GM12878 (cell line): ENCODE measurements around the gene KCNC1.

Experiments used
- BRCA1 ChIP-seq: IDR thresholded peaks from 2 replicates; pipeline ENCODE4 v1.6.1; 2011; ENCODE audit warnings: low read depth, low read length, improper control_type of control experiment
- CEBPB ChIP-seq, 2 experiments: fragments of 150-350 bp in 1 of 2; IDR thresholded peaks; 2 replicates each; pipeline ENCODE4 v1.6.1; 2012 to 2014; ENCODE audit warnings: low read depth in 2 of 2, low read length in 2 of 2, borderline replicate concordance in 1 of 2, inconsistent platforms in 1 of 2
- CHD4 ChIP-seq: fragments of 200-600 bp; sonication (generic); IDR thresholded peaks from 2 replicates; pipeline ENCODE4 v1.6.1; 2016; ENCODE audit warnings: mild to moderate bottlenecking
- HDAC6 ChIP-seq: fragments of 200-600 bp; sonication (generic); IDR thresholded peaks from one replicate; pipeline ENCODE4 v1.8.0; 2017; ENCODE audit warnings: antibody characterized with exemption; ENCODE audit not compliant: unreplicated experiment
- NFXL1 ChIP-seq: fragments of 450-650 bp; IDR thresholded peaks from 2 replicates; pipeline ENCODE4 v1.6.1; 2017; ENCODE audit warnings: antibody characterized with exemption, mild to moderate bottlenecking, borderline replicate concordance
- NR2C2 ChIP-seq: IDR thresholded peaks from 2 replicates; pipeline ENCODE4 v1.6.1; 2011; ENCODE audit warnings: borderline replicate concordance, low read depth; ENCODE audit not compliant: control insufficient read depth, insufficient read length
- RFX5 ChIP-seq: IDR thresholded peaks from 2 replicates; pipeline ENCODE4 v1.6.1; 2011; ENCODE audit warnings: low read depth, low read length, improper control_type of control experiment
- YY1 ChIP-seq: IDR thresholded peaks from 2 replicates; pipeline ENCODE4 v1.6.1; 2011; ENCODE audit warnings: low read depth, mild to moderate bottlenecking, low read length
- TF ChIP-seq, protein P1 (sequence below), 3 experiments: IDR thresholded peaks in 2 of 3; conservative IDR thresholded peaks in 1 of 3; 2 replicates each; pipeline ENCODE4 v1.5.1; 2011; ENCODE audit warnings: low read depth in 3 of 3, low read length in 3 of 3, mild to moderate bottlenecking in 3 of 3, control low read depth in 2 of 3, moderate library complexity in 2 of 3, inconsistent platforms in 1 of 3, mixed read lengths in 1 of 3; ENCODE audit not compliant: control insufficient read depth in 2 of 3, insufficient read depth in 1 of 3; ENCODE audit errors: extremely low read depth in 1 of 3
- TF ChIP-seq, protein P2 (sequence below): fragments of 450-650 bp; IDR thresholded peaks from 2 replicates; pipeline ENCODE4 v1.6.1; 2017; ENCODE audit warnings: mild to moderate bottlenecking

DNA sequence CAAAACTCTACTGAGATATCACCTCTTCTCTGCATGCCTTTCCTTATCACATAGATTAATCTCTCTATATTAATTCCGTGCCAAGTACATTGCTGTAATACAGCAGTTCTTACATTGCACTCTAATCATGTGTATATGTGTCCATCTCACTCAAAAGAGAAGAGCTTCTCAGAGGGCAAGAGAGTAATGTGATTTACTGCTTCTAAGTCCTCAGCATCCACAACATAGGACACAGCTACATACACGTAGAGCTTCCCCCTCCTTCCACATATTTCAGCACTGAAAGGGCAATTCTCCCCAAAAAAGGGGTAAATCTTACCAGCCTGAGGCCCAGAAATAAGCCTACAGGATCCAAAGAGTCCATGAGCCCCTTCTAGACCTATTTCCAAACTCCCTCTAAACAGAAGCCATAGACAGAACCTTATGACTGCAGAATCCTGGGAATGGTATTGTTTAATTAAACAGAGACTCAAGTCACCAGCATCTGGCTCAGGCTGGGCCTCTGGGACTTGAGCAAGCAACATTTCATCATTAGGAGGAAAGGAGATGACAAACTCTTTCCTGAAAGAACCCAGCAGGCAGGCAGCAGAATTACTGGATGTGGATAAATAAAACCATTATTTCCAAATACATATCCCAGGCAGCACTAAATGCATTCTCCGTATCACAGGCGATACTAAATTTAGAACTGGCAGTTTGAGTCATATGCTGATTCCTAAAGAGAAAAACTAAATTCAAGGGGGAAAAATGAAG, 87.2 kb downstream of the KCNC1 start:
- TF ChIP-seq, protein P1, sequence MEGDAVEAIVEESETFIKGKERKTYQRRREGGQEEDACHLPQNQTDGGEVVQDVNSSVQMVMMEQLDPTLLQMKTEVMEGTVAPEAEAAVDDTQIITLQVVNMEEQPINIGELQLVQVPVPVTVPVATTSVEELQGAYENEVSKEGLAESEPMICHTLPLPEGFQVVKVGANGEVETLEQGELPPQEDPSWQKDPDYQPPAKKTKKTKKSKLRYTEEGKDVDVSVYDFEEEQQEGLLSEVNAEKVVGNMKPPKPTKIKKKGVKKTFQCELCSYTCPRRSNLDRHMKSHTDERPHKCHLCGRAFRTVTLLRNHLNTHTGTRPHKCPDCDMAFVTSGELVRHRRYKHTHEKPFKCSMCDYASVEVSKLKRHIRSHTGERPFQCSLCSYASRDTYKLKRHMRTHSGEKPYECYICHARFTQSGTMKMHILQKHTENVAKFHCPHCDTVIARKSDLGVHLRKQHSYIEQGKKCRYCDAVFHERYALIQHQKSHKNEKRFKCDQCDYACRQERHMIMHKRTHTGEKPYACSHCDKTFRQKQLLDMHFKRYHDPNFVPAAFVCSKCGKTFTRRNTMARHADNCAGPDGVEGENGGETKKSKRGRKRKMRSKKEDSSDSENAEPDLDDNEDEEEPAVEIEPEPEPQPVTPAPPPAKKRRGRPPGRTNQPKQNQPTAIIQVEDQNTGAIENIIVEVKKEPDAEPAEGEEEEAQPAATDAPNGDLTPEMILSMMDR (IDR thresholded peaks at IDR 0.05 in 2 of 3, conservative IDR thresholded peaks at IDR 0.05 in 1 of 3; ENCODE audit: control insufficient read depth in 2 of 3, extremely low read depth in 1 of 3, insufficient read depth in 1 of 3, low read depth in 3 of 3, low read length in 3 of 3): no peak
- TF ChIP-seq, protein P2, sequence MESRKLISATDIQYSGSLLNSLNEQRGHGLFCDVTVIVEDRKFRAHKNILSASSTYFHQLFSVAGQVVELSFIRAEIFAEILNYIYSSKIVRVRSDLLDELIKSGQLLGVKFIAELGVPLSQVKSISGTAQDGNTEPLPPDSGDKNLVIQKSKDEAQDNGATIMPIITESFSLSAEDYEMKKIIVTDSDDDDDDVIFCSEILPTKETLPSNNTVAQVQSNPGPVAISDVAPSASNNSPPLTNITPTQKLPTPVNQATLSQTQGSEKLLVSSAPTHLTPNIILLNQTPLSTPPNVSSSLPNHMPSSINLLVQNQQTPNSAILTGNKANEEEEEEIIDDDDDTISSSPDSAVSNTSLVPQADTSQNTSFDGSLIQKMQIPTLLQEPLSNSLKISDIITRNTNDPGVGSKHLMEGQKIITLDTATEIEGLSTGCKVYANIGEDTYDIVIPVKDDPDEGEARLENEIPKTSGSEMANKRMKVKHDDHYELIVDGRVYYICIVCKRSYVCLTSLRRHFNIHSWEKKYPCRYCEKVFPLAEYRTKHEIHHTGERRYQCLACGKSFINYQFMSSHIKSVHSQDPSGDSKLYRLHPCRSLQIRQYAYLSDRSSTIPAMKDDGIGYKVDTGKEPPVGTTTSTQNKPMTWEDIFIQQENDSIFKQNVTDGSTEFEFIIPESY: no peak
- TF ChIP-seq NFXL1 (no peak), HDAC6 (no peak), YY1 (no peak), RFX5 (no peak), NR2C2 (no peak), CEBPB (IDR thresholded peaks at IDR 0.05; ENCODE audit: borderline replicate concordance in 1 of 2, low read depth in 2 of 2, low read length in 2 of 2) (no peak), CHD4 (no peak), BRCA1 (no peak)
